ENCODE data around the gene PKIG. TPM values are rescaled to one million over a fixed set of nuclear protein-coding genes. Genes with fewer than 3 reads are reported as not detected.
A peak's percentile ranks its signal among the peaks of the same experiment; 100 is the strongest.

Gene PKIG
- total and polyA plus RNA-seq, 12 donors: 43.9 to 225 (median 111) TPM

- no peak overlapping the region for H3K27ac ChIP-seq
These were observed 49.8 kb downstream of the PKIG start for GRCh38 chr20:44632103-44632752.

GRCh38 chr20:44633187-44633810 is 50.9 kb downstream of the PKIG start:
- DNase-seq: no peak
- H3K9me3 ChIP-seq (replicated peaks in 1 of 3): no peaks in the 10 kb centered on the region
- no peaks in the 10 kb centered on the region for H3K36me3 ChIP-seq (replicated peaks in 1 of 2)
- peak overlapping the region in 1 of 5 donors; percentile 65 for H3K27ac ChIP-seq
- WGBS, 4 donors: 56 to 77% (median 67%) methylated on average over 3 of the region's 3 CpGs
- no peak for TF ChIP-seq CTCF (IDR thresholded peaks at IDR 0.05)
- TF ChIP-seq POLR2A (IDR thresholded peaks at IDR 0.05): no peak
- no peaks in the 10 kb centered on the region for H3K4me1 ChIP-seq (replicated peaks in 1 of 2)
- no peaks in the 10 kb centered on the region for H3K27me3 ChIP-seq
- intact Hi-C loops (cut with DNase I): no loop called here
- H3K4me3 ChIP-seq: no peak overlapping the region

More at GRCh38 chr20:44632103-44632752, 49.8 kb downstream of the PKIG start:
- intact Hi-C loops (cut with DNase I): no loop called here
- H3K9me3 ChIP-seq (replicated peaks in 1 of 3): no peaks in the 10 kb centered on the region
- DNase-seq: no peak
- WGBS, 4 donors: 65 to 74% (median 68%) methylated on average over 8 of the region's 8 CpGs
- H3K4me3 ChIP-seq: no peak overlapping the region
- no peak for TF ChIP-seq POLR2A (IDR thresholded peaks at IDR 0.05)
- no peak for TF ChIP-seq CTCF (IDR thresholded peaks at IDR 0.05)
- H3K27me3 ChIP-seq: no peaks in the 10 kb centered on the region
- H3K4me1 ChIP-seq (replicated peaks in 1 of 2): no peaks in the 10 kb centered on the region
- no peaks in the 10 kb centered on the region for H3K36me3 ChIP-seq (replicated peaks in 1 of 2)

GRCh38 chr20:44633872-44634600 is 51.7 kb downstream of the PKIG start:
- Histone ChIP-seq H3K36me3 (replicated peaks in 1 of 2) (no peaks in the 10 kb centered on the region), H3K27ac (peak overlapping the region in 1 of 5 donors; percentile 65), H3K27me3 (no peaks in the 10 kb centered on the region), H3K4me3 (no peak overlapping the region), H3K9me3 (replicated peaks in 1 of 3) (no peaks in the 10 kb centered on the region), H3K4me1 (replicated peaks in 1 of 2) (no peaks in the 10 kb centered on the region)
- TF ChIP-seq CTCF (IDR thresholded peaks at IDR 0.05): no peak
- no peak for TF ChIP-seq POLR2A (IDR thresholded peaks at IDR 0.05)
- intact Hi-C loops (cut with DNase I): no loop called here
- WGBS, 4 donors: 83 to 88% (median 86%) methylated on average over 17 to 18 of the region's 18 CpGs
- no peak for DNase-seq

- Histone ChIP-seq H3K9me3 (replicated peaks in 1 of 3) (no peaks in the 10 kb centered on the region), H3K27ac (no peak overlapping the region), H3K27me3 (no peaks in the 10 kb centered on the region), H3K4me3 (no peak overlapping the region), H3K4me1 (replicated peaks in 1 of 2) (no peaks in the 10 kb centered on the region), H3K36me3 (replicated peaks in 1 of 2) (no peaks in the 10 kb centered on the region)
- intact Hi-C loops (cut with DNase I): no loop called here
- no peak for DNase-seq
- no peak for TF ChIP-seq POLR2A (IDR thresholded peaks at IDR 0.05)
- no peak for TF ChIP-seq CTCF (IDR thresholded peaks at IDR 0.05)
- 82 to 90% (median 86%) methylated on average over 4 of the region's 4 CpGs for WGBS, 4 donors
These were observed 53.5 kb downstream of the PKIG start for GRCh38 chr20:44635877-44636276.

All from adrenal gland (tissue), 12 donors.